OCI-LY7 (cell line): ENCODE data around the gene HAND2. TPM values are rescaled to one million over a fixed set of nuclear protein-coding genes. Genes with fewer than 3 reads are reported as not detected.

Experiments used
- BruUV-seq: library from RNA; stranded (reverse); fragments of 400-500 nt; replicated peaks from 2 replicates; lab custom pipeline; 2021; lab: Mats Ljungman, UMichigan
- CTCF ChIA-PET: fragments of 300-600 bp; sonication (Branson Sonifier 250); formaldehyde crosslinking; loops from one replicate; lab custom pipeline; 2022; ENCODE audit warnings: antibody characterized with exemption; ENCODE audit not compliant: unreplicated experiment; lab: Charles Lee
- POLR2A ChIA-PET: fragments of 300-600 bp; sonication (Branson Sonifier 250); formaldehyde crosslinking; loops from one replicate; lab custom pipeline; 2022; ENCODE audit warnings: antibody characterized with exemption; lab: Charles Lee
- DNase-seq: peaks from one replicate; pipeline ENCODE4 v3.0.0-alpha.2; 2015; ENCODE audit warnings: low spot score
- H2AFZ ChIP-seq: fragments of 200-600 bp; sonication (generic), shearing (Covaris generic); 2 replicates; pipeline ENCODE4 v1.6.1; 2014; ENCODE audit warnings: mild to moderate bottlenecking, antibody characterized with exemption, low read length, moderate library complexity
- H3K27ac ChIP-seq: fragments of 200-600 bp; sonication (generic); 2 replicates; pipeline ENCODE4 v1.5.1; 2014; ENCODE audit warnings: mixed run types, low read depth, mild to moderate bottlenecking, moderate library complexity, low read length, inconsistent platforms; ENCODE audit not compliant: poor library complexity, severe bottlenecking
- H3K36me3 ChIP-seq: fragments of 200-600 bp; sonication (generic); 2 replicates; pipeline ENCODE4 v1.6.1; 2014; ENCODE audit warnings: mild to moderate bottlenecking, antibody characterized with exemption, low read length, moderate library complexity, mixed read lengths; ENCODE audit not compliant: insufficient read depth
- H3K4me1 ChIP-seq: fragments of 200-600 bp; sonication (generic); 2 replicates; pipeline ENCODE4 v1.5.1; 2014; ENCODE audit warnings: mild to moderate bottlenecking, low read length; ENCODE audit not compliant: insufficient read depth, poor library complexity, severe bottlenecking
- H3K4me2 ChIP-seq: fragments of 200-600 bp; sonication (generic); 2 replicates; pipeline ENCODE4 v1.6.1; 2014; ENCODE audit warnings: mild to moderate bottlenecking, low read length
- H3K4me3 ChIP-seq: fragments of 200-600 bp; sonication (generic); 2 replicates; pipeline ENCODE4 v1.5.1; 2014; ENCODE audit warnings: mild to moderate bottlenecking, low read depth, low read length; ENCODE audit not compliant: poor library complexity, severe bottlenecking
- H3K79me2 ChIP-seq: fragments of 200-600 bp; sonication (generic); 2 replicates; pipeline ENCODE4 v1.6.1; 2016; ENCODE audit warnings: low read depth, mild to moderate bottlenecking, low read length, moderate library complexity, mixed read lengths; ENCODE audit not compliant: insufficient read depth
- H3K9me2 ChIP-seq: fragments of 200-600 bp; sonication (generic); 2 replicates; pipeline ENCODE4 v1.6.1; 2016; ENCODE audit warnings: mild to moderate bottlenecking, low read length, mixed read lengths; ENCODE audit not compliant: insufficient read depth
- H3K9me3 ChIP-seq: fragments of 200-600 bp; sonication (generic); 2 replicates; pipeline ENCODE4 v1.6.1; 2014; ENCODE audit warnings: mild to moderate bottlenecking, mixed run types, low read length, mixed read lengths
- H4K20me1 ChIP-seq: fragments of 200-600 bp; sonication (generic); 2 replicates; pipeline ENCODE4 v1.6.1; 2014; ENCODE audit warnings: mild to moderate bottlenecking, antibody characterized with exemption, low read length, moderate library complexity, mixed read lengths; ENCODE audit not compliant: insufficient read depth
- CTCF ChIP-seq: fragments of 200-600 bp; sonication (generic); conservative IDR thresholded peaks from 2 replicates; pipeline ENCODE4 v1.5.1; 2014; ENCODE audit warnings: mild to moderate bottlenecking, antibody characterized with exemption, low read length, moderate library complexity, mixed read lengths
- EZH2phosphoT487 ChIP-seq: fragments of 200-600 bp; sonication (generic); IDR thresholded peaks from 2 replicates; pipeline ENCODE4 v1.6.1; 2018; ENCODE audit warnings: low read depth, borderline replicate concordance, mild to moderate bottlenecking, mixed run types, antibody characterized with exemption, low read length, moderate library complexity, mixed read lengths
- intact Hi-C: fragments of 100-400 bp; cut with micrococcal nuclease; formaldehyde crosslinking; loops from one replicate; pipeline ENCODE4 v1.10.0; 2022; ENCODE audit not compliant: unreplicated experiment
- total RNA-seq, 2 experiments: library from RNA; depleted of rRNA in 1 of 2; stranded (reverse); fragments of >200 nt in 1 of 2; shearing (Covaris generic) in 1 of 2; gene quantifications; 2 replicates each; pipeline ENCODE4 v1.2.3, GENCODE V29; 2014 to 2022

HAND2 gene
- total RNA-seq, 2 experiments from 2014 or later = not detected

GRCh38 chr4:173517781-173518424, 12.1 kb downstream of the HAND2 start:
- DNase-seq = no peak
- Histone ChIP-seq H3K79me2 (no peaks in the 10 kb centered on the region), H3K4me2 (no peak overlapping the region), H3K36me3 (no peaks in the 10 kb centered on the region), H3K27ac (no peak overlapping the region), H4K20me1 (no peaks in the 10 kb centered on the region), H2AFZ (no peak overlapping the region), H3K9me2 (no peaks in the 10 kb centered on the region), H3K9me3 (no peaks in the 10 kb centered on the region), H3K4me1 (no peaks in the 10 kb centered on the region), H3K4me3 (no peak overlapping the region)
- BruUV-seq = no TSS peak
- intact Hi-C loops = no loop called here
- POLR2A ChIA-PET = no interaction called here
- CTCF ChIA-PET = no interaction called here
- no peak for TF ChIP-seq EZH2phosphoT487
- no peak for TF ChIP-seq CTCF

DNA sequence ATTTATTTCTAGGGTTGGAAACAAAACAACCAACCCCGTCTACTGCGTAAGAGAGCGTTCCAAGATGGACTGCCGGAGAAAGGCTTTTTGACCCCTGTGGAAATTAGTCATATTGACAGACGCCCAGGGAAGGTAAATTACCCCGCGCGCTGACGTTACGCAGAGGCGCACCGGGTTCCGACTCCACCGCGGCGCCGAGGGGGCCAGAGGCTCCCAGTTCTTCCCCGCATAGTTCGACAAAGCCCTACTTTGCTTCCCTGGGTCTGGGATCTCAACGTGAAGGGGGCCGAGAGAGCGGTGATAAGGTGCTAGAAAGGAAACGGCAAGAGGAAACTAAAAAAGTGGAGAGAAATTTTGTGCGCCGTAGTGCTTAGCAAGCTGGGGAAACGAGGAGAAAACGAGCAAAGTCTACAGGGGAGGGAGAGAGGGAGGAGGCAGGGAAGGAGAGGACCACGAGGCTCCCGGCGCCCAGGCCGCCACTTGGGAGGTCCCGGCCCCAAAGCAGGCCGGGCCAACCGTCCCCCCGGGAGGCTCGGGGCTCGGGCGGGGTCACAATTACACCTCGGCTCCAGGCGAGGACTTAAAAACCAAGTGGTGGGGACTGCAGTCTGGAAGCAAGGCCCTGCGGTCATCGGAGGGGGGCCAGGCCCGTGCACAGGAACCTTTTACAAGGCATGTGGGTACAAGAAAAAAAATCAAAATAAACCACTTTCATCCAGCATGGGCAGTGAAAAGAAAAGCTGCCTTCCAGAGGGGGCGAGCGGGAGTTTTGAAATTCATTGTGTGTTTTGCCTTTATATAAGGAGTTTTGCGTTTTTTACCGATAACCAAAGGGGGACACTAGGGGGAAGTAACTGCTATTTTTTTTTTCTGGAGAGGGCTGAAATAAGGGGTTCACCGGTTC, 13.2 kb downstream of the HAND2 start:
- Histone ChIP-seq H3K4me1 (no peaks in the 10 kb centered on the region), H3K4me3 (no peak overlapping the region), H3K27ac (no peak overlapping the region), H4K20me1 (no peaks in the 10 kb centered on the region), H3K36me3 (no peaks in the 10 kb centered on the region), H3K79me2 (no peaks in the 10 kb centered on the region), H3K9me3 (no peaks in the 10 kb centered on the region), H3K4me2 (no peak overlapping the region), H3K9me2 (no peaks in the 10 kb centered on the region), H2AFZ (no peak overlapping the region)
- no TSS peak for BruUV-seq
- CTCF ChIA-PET = no interaction called here
- intact Hi-C loops = no loop called here
- TF ChIP-seq CTCF = no peak
- no peak for TF ChIP-seq EZH2phosphoT487
- DNase-seq = no peak
- POLR2A ChIA-PET = no interaction called here

GRCh38 chr4:173515458-173515857, 14.6 kb downstream of the HAND2 start:
- TF ChIP-seq CTCF = no peak
- no peak for TF ChIP-seq EZH2phosphoT487
- Histone ChIP-seq H3K4me1 (no peaks in the 10 kb centered on the region), H3K9me2 (no peaks in the 10 kb centered on the region), H3K4me3 (no peak overlapping the region), H3K79me2 (no peaks in the 10 kb centered on the region), H3K9me3 (no peaks in the 10 kb centered on the region), H2AFZ (no peak overlapping the region), H3K4me2 (no peak overlapping the region), H3K27ac (no peak overlapping the region), H3K36me3 (no peaks in the 10 kb centered on the region), H4K20me1 (no peaks in the 10 kb centered on the region)
- no TSS peak for BruUV-seq
- intact Hi-C loops = no loop called here
- POLR2A ChIA-PET = no interaction called here
- CTCF ChIA-PET = no interaction called here
- no peak for DNase-seq
